Caco-2 (cell line): ENCODE data around the gene SERPINB6. TPM values are rescaled to one million over a fixed set of nuclear protein-coding genes. Genes with fewer than 3 reads are reported as not detected.
"Not testable (repeated sequence)": the region's sequence is repeated elsewhere in the genome, so short reads cannot be mapped to it uniquely, and the experiment has no call there.

ENCODE experiments used
- BruUV-seq: library from RNA; stranded (reverse); fragments of 400-500 nt; replicated peaks from 2 replicates; lab custom pipeline; 2021; lab: Mats Ljungman, UMichigan
- CTCF ChIA-PET: fragments of 300-600 bp; sonication (Branson Sonifier 250); formaldehyde crosslinking; loops from one replicate; lab custom pipeline; 2022; ENCODE audit warnings: antibody characterized with exemption; lab: Charles Lee
- POLR2A ChIA-PET: fragments of 300-600 bp; sonication (Branson Sonifier 250); formaldehyde crosslinking; loops from one replicate; lab custom pipeline; 2022; ENCODE audit warnings: antibody characterized with exemption; lab: Charles Lee
- DNase-seq, 2 experiments: peaks; one replicate each; pipeline versions ENCODE4 v3.0.0 to v3.0.0-alpha.2; 2020 to 2022
- H3K27me3 ChIP-seq: replicated peaks from 2 replicates; pipeline ENCODE4 v1.6.0; 2011; ENCODE audit warnings: low read length; ENCODE audit not compliant: control insufficient read depth, insufficient read depth
- H3K36me3 ChIP-seq: 2 replicates; pipeline ENCODE4 v1.5.1; 2011; ENCODE audit warnings: low read length; ENCODE audit not compliant: control insufficient read depth, insufficient read depth
- H3K4me1 ChIP-seq: fragments of 250-450 bp; sonication (Bioruptor Pico); 2 replicates; pipeline ENCODE4 v1.5.1; 2020; ENCODE audit warnings: mild to moderate bottlenecking
- H3K4me3 ChIP-seq: 2 replicates; pipeline ENCODE4 v1.5.1; 2011; ENCODE audit warnings: low read depth, mild to moderate bottlenecking, control low read depth, low read length
- H3K9me3 ChIP-seq: fragments of 250-450 bp; sonication (Bioruptor Pico); 2 replicates; pipeline ENCODE4 v1.5.1; 2020; ENCODE audit warnings: mild to moderate bottlenecking, moderate library complexity
- H3K27ac Mint-ChIP-seq: one replicate; pipeline ENCODE4 v1.8.0; 2022; ENCODE audit warnings: mixed read lengths; ENCODE audit not compliant: unreplicated experiment
- H3K27me3 Mint-ChIP-seq: one replicate; pipeline ENCODE4 v1.8.0; 2022; ENCODE audit warnings: mixed read lengths; ENCODE audit not compliant: insufficient read depth, unreplicated experiment
- H3K36me3 Mint-ChIP-seq: one replicate; pipeline ENCODE4 v1.8.0; 2022; ENCODE audit warnings: mild to moderate bottlenecking, mixed read lengths; ENCODE audit not compliant: insufficient read depth, unreplicated experiment
- H3K4me1 Mint-ChIP-seq: one replicate; pipeline ENCODE4 v1.8.0; 2022; ENCODE audit warnings: low read depth, mixed read lengths; ENCODE audit not compliant: unreplicated experiment
- H3K4me3 Mint-ChIP-seq: one replicate; pipeline ENCODE4 v1.8.0; 2022; ENCODE audit warnings: mild to moderate bottlenecking, moderate library complexity, mixed read lengths; ENCODE audit not compliant: unreplicated experiment
- H3K9me3 Mint-ChIP-seq: one replicate; pipeline ENCODE4 v1.8.0; 2022; ENCODE audit warnings: mixed read lengths; ENCODE audit not compliant: unreplicated experiment
- CTCF ChIP-seq, 2 experiments: fragments of 200-600 bp in 1 of 2; IDR thresholded peaks; 1 replicate in 1 of 2; 2 replicates in 1 of 2; pipeline versions ENCODE4 v1.5.1 to v1.8.0; 2011 to 2022; ENCODE audit warnings: antibody characterized with exemption in 1 of 2, control low read depth in 1 of 2, inconsistent platforms in 1 of 2, low read depth in 1 of 2, low read length in 1 of 2, mild to moderate bottlenecking in 1 of 2, moderate library complexity in 1 of 2; ENCODE audit not compliant: insufficient read depth in 1 of 2, severe bottlenecking in 1 of 2, unreplicated experiment in 1 of 2
- intact Hi-C: fragments of 100-400 bp; cut with micrococcal nuclease; formaldehyde crosslinking; loops from one replicate; pipeline ENCODE4 v1.10.0; 2022; ENCODE audit not compliant: unreplicated experiment
- total RNA-seq: library from RNA; stranded (reverse); gene quantifications from 2 replicates; pipeline ENCODE4 v1.2.3, GENCODE V29; 2022

SERPINB6 gene
- total RNA-seq, 1 experiment from 2014 or later: 60.0 TPM

- Mint-ChIP-seq H3K27ac (peak overlapping the region; percentile 82), H3K9me3 (peaks cover 17% of the 10 kb centered on the region), H3K27me3 (no peaks in the 10 kb centered on the region), H3K36me3 (peaks cover 67% of the 10 kb centered on the region), H3K4me1 (peaks cover 17% of the 10 kb centered on the region), H3K4me3 (peak overlapping the region; percentile 8)
- H3K27me3 ChIP-seq: no peaks in the 10 kb centered on the region
- peaks cover 10% of the 10 kb centered on the region; the same call in 1 of the 2 replicates for H3K9me3 ChIP-seq
- no peaks in the 10 kb centered on the region; the same call in 1 of the 2 replicates for H3K36me3 ChIP-seq
- BruUV-seq: no TSS peak
- peak; percentile 49 to 61 for DNase-seq
- H3K4me3 ChIP-seq: no peak overlapping the region
- no peak for TF ChIP-seq CTCF (IDR thresholded peaks at IDR 0.05; ENCODE audit: insufficient read depth in 1 of 2, low read depth in 1 of 2, low read length in 1 of 2, severe bottlenecking in 1 of 2, unreplicated experiment in 1 of 2)
- CTCF ChIA-PET: interaction anchor here (0.6 to 0.8 kb wide), 2 partner anchors 44 to 226 kb away, joined by 3 to 5 read pairs; no protein-coding TSS in a partner anchor
- intact Hi-C loops: no loop called here
- peaks cover 22% of the 10 kb centered on the region for H3K4me1 ChIP-seq
- POLR2A ChIA-PET: interaction anchor here (1.0 kb wide), 1 partner anchor 11 kb away, joined by 3 read pairs; no protein-coding TSS in a partner anchor
Measured at GRCh38 chr6:3009930-3010329, 38.6 kb upstream of the SERPINB6 start.

GRCh38 chr6:3008712-3009265 lies 37.4 kb upstream of the SERPINB6 start:
- H3K36me3 ChIP-seq, BruUV-seq, H3K27me3 ChIP-seq, H3K27me3 Mint-ChIP-seq, H3K9me3 ChIP-seq, H3K4me3 Mint-ChIP-seq, H3K4me3 ChIP-seq, intact Hi-C loops, POLR2A ChIA-PET, DNase-seq, CTCF ChIA-PET: not testable (repeated sequence)
- Mint-ChIP-seq H3K9me3 (peaks cover 17% of the 10 kb centered on the region), H3K4me1 (peaks cover 17% of the 10 kb centered on the region), H3K36me3 (peaks cover 61% of the 10 kb centered on the region), H3K27ac (peak overlapping the region; percentile 82)
- H3K4me1 ChIP-seq: peaks cover 22% of the 10 kb centered on the region

- intact Hi-C loops: no loop called here
- H3K9me3 Mint-ChIP-seq: peaks cover 17% of the 10 kb centered on the region
- H3K4me3 ChIP-seq: no peak overlapping the region
- POLR2A ChIA-PET: interaction anchor here (0.7 kb wide), 1 partner anchor 230 kb away, joined by 3 read pairs; no protein-coding TSS in a partner anchor
- H3K27me3 Mint-ChIP-seq: no peaks in the 10 kb centered on the region
- peaks cover 10% of the 10 kb centered on the region; the same call in 1 of the 2 replicates for H3K9me3 ChIP-seq
- DNase-seq: no peak
- H3K27me3 ChIP-seq: no peaks in the 10 kb centered on the region
- BruUV-seq: no TSS peak
- peaks cover 17% of the 10 kb centered on the region for H3K4me1 Mint-ChIP-seq
- peaks cover 52% of the 10 kb centered on the region for H3K36me3 Mint-ChIP-seq
- peak overlapping the region; percentile 32 for H3K27ac Mint-ChIP-seq
- peaks cover 22% of the 10 kb centered on the region for H3K4me1 ChIP-seq
- CTCF ChIA-PET: no interaction called here
- H3K36me3 ChIP-seq: no peaks in the 10 kb centered on the region; the same call in 1 of the 2 replicates
- H3K4me3 Mint-ChIP-seq: no peak overlapping the region
- no peak for TF ChIP-seq CTCF (IDR thresholded peaks at IDR 0.05; ENCODE audit: insufficient read depth in 1 of 2, low read depth in 1 of 2, low read length in 1 of 2, severe bottlenecking in 1 of 2, unreplicated experiment in 1 of 2)
Measured at GRCh38 chr6:3007571-3007970, 36.2 kb upstream of the SERPINB6 start.
